GM19023 (cell line): Measurements from ENCODE around the gene NCOR2.

Experiments
- ATAC-seq: cut with Tn5 transposase; IDR thresholded peaks from one replicate; pipeline ENCODE4 v1.9.1; 2021; ENCODE audit warnings: mild to moderate bottlenecking, moderate library complexity; ENCODE audit not compliant: unreplicated experiment

Gene NCOR2

DNA sequence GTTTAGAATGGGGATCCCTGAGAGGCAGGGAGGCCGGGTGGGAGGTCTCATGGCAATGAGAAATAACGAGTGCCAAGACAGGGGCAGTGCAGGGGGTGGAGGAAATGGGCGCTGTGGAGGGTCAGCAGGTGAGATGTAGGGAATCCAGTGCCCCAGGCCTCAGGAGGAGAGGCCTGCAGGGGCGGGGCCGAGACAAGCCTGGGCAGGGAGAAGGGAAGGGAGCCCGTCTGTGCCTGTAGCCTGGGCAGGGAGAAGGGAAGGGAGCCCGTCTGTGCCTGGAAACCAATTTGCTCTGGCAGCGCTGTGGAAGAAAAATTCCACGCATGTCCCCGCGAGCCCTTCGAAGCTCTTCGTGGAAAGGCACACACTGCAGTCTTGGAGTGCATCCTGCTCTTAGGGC is 10.6 kb upstream of the NCOR2 start:
- ATAC-seq = no peak

DNA sequence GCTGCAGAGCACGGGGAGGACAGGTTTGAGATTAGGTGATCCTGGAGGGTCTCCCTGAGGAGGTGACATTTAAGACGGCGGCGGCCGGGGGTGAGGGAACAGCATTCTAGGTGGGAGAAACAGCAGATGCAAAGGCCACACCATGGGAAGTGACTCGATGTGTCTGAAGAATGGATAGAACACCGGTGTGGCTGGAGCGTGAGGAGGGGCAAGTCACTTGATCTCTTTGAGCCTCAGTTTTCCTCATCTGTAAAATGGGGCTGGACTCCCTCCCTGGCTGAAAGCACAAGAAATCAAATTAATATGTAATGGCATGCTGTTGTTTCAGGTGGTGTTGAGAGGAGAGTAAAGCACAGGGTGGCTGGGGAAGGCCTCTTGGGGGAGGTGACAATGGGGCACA is 10.0 kb upstream of the NCOR2 start:
- no peak for ATAC-seq

DNA sequence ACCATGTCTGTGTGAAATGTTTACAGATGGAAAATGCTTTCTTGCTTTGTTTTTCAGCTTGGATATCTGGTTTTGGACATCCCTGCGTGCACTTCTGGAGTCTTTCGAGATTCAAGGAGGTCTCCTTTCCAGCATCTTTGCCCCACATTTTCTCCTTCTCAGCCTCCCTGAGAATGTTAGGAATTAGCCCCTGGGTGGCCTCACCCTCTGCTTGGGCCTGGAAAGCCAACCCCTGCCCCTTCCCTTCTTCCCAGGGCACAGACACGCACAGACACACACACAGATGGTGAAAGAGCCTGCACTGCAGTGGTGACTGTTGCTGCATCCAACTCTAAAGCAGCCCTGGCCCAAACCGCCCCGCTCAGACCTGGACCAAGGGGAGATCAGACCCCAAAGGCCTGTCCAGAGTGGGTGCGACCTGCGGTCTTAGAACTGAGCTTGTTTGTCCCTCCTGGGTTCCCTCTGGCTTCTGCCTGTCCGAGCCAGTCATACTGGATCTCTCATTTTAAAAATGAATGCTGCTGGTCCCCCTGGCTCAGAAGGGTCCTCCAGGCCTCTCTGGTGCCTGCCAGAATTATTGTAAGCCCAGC is 8.7 kb upstream of the NCOR2 start:
- ATAC-seq = no peak

DNA sequence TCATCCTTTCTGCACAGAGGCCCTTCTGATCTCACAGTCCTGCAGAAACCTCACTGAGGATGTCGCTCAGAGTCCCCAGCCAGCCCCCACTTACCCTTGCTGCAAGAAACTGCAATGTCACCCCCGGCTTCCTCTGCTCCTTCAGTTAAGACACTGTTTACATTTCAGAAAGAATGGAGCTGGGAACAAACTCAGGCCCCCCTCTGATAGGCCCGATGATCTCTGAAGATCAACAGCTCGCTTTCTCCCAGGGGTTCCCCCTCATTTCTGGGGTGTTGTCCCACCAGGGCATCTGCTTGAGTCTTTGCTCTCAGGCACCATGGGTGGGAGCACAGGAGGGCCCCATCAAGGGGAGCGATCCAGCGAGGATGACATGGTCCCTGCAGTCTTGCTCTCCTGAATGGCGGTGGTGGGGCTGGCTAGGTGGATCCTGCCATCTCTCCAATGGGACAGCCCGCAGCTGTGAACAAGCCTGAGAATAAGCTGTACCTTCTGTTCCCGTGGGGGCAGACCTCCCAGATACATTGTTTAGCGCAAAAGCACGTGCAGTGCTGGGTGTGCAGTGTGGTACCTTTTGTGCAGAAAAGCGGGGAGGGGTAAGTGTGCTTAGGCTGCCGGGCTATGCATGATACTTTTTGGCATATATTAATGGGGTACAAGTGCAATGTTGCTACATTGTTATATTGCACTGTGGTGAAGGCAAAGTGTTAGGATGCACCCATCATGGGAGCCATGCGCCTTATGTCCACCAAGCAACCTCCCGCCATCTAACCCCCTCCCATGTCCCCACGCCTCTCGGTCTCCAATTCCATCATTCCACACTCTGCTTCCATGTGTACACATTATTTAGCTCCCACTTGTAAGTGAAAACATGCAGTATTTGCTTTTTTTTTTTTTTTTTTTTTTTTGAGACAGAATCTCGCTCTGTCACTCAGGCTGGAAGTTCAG is 6.7 kb upstream of the NCOR2 start:
- no peak for ATAC-seq

DNA sequence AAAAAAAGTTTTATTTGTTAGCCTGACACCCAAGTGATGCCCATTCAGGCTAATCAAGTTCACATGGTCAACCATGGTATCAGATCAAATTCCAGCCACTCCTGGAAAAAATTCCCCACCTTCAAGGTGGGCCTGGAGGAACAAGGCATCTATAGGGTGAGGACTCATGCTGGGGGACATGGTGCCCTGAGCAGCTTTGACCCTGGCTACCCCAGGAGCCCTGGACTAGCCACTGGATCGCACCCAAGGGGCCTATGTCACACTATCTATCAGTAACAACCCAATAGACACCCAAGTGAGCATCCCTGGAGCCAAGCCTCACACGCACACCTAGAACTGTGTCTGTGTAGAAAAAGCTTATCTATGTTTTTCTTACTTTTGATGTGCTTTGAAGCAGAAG is 4.1 kb upstream of the NCOR2 start:
- no peak for ATAC-seq

DNA sequence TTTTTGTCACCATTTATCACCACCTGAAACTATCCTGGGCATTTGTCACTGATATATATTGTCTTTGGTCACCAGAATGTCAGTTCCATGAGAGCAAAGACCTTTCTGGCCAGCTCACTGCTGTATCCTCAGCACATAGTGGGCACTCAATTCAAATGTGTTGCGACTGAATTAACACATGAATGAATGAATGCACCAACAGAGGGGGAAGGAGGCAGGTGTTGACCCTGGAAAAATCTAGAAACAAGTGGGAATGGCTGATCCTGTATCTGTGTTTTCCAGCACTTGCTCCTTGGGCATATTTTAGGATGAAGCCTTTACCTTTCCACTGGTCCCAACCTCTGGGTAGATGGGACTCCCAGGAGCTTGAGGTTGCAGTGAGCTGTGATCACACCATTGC is 3.4 kb upstream of the NCOR2 start:
- ATAC-seq = no peak

DNA sequence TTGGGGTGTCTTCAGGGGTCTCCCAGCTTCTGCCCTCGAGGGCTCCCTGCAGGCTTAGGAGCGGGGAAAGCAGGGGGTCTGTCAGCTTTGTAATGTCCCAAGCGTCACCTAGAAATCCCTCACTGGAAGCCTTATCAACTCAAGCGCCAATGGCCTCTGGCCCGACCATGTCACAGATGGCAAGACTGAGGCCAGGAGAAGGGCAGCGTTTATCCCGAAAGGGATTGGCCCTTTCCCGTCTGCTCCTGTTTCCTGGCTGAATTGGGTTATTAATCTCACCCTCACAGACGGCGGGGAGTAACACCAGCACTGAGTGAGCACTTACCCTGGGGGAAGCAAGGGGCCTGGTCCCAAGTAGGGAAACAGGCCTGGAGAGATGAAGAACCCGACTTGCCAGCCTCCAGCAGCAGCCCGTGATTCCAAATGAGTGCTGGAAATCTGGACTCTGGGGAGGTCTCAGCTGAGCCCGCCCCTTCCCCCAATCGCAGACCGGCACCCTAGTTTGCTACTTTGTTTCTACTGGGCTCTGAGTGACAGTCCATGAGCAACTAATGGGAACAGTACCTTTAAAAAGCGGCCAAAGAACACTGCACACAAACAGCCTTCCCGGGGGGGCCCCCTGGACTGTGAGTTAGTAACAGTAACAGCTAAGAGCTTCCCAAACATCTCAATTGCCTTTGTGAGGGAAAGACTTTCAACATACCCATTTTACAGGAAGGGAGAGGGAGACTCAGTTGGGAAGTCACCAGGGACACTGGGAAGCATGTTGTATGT is 2.1 kb upstream of the NCOR2 start:
- no peak for ATAC-seq

DNA sequence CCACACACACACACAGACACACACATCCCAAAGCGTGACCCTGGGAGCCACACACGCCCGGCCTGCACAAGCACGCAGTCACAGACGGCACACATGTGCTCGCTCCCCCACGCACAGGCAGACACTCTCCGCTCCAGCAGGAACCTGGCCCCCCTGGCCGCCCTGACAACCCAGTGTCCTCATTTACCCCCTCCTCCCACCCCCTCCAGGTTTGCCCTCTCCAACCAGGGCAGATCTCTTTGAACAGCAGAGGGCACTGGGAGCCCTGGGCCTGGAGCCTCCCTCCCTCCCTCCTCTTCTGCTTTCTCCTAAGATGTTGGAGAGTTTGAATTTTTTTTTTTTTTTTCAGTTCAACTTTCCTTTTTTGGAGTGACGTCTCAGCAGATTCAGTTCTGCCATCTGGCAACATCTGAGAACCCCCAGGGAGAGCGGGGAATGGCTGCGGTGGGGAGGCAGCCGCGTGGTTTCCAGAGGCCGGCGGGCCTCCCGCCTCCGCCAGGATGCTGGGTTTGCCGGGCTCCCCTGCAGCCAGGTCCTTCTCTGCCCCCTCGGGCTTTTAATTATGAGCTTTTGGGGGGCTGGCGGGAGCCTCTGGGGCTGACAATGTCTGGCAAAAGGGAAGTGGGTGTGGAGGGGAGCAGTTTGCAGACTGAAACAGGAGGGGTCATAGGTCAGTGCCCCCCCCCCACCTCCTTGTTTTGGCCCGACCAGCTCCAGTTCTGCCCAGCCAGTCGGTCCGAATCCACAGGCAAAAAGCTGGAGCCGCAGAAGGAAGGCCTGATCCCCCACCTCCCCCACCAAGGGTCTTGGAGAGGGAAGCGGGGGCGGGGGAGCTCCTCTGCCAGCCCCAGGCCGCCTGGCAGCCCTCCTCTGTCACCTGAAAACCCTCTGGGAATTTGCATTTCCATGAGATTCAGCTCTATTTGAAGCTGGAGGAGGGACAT is 1.3 kb upstream of the NCOR2 start:
- ATAC-seq = no peak

DNA sequence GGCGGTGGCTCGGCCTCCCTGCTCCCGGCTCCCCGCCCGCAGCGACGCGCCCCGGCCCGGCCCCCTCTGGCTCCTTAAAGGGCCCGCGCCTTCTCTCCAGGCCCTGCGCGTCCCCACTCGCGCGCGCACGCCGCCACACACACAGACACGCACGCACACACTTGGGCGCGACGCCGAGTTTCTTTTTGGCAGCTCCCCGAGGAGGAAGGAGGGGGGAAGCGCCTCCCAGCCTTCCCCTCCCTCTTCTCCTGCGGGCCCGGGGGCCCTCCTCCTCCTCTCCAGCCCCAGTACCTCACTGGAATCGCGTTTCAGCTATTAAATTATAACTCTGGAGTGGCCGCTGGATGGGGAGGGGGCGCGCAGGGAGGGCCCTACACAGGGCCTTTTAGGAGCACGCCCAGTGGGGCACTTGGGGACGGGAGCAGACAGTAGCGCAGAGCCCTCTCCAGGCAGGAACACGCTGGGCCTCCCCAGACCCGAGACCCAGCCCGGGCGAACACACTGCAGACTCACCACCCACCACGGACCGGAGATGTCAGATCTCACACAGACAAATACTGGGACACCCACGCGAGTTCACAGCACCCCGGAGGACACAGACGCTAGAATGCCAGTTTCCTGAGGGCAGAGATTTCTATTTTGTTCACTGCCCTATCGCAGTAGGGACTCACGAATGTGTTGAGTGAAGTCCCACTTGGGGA is 411 bp upstream of the NCOR2 start:
- peak; percentile 49 for ATAC-seq

DNA sequence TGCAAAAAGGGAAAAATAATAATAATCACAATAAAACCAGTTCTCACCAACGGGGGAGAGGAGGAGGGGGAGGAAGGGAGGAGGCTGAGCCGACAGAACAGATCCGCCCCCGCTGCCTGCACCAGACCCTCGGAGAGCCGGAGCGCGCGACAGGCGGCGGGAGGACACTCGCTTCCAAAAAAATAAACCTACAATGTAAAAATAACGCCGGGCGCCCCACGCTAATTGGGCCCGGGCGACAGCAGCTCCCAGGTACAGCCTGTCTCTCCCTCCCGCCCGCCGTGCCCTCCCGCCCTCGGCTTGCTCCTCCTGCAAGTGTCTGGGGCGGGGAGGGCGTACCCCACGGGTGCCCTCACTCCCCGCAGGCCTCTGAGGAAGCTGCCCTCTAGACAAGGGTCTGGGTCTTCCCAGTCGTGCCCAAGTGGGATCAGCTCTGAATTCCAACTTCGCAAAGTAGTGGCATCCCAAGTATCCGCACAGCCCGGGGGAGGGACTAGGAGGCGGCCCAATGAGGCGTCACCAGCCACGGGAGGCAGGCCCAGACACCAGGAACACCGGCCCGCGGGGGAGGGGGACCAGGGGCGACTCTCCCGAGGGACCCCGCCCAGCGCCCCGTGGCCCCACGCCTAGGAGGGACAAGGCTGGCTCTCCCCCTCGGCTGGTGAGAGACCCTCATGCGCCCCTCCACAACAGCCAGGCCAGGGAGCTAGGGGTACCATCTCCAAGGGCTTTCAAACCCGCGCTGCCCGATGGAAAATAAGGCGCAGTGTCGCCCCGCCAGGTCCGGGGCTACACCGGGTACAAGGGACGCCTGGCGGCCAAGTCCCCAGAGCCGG is 1.0 kb downstream of the NCOR2 start:
- ATAC-seq = peak; percentile 40

DNA sequence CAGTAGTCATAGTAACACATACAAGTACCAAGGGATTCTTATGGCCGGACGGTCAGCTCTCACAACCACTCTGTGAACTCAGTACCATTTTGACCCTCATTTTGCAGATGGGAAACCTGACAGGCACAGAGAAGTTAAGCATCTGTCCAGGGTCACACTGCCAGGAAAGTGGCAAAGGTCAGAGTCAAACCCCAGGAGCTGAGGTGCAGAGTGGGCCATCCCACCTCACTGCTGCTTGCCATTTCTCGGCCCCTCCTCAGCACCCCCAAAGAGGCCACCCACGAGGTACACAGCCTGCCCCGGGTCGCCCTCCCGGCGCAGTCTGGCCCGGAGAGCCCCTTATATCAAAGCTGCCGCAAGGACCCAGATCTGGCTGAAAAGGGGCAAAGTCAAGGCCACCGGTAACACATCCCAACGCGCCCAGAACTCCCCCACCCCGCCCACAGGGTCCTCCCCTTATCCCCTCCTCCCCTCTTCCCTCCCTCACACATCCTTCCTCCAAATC is 1.7 kb downstream of the NCOR2 start:
- no peak for ATAC-seq

DNA sequence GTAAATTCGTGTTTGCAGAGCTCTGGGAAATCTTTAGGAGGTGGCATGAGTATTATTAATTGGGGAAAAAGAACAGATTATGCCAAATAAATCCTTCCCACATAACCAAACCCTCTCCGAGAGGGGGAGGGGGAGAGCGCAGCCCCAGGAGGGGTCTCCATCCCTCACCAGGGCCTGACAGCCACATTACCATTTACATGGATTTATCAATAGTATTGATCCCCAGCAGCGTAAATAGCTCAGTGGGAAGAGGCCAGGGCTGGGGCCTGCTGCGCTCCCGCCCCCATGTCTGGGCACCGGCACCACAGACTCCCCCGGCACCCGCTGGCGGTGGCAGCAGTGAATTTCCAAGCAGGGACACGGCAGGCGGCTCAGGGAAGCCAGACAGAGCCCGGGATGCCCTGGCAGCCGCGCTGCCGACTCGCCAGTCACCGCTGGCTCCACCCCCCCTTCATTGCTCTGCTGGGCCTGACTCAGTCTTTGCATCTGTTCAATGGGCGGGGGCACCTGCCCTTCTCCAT is 2.4 kb downstream of the NCOR2 start:
- ATAC-seq = no peak

DNA sequence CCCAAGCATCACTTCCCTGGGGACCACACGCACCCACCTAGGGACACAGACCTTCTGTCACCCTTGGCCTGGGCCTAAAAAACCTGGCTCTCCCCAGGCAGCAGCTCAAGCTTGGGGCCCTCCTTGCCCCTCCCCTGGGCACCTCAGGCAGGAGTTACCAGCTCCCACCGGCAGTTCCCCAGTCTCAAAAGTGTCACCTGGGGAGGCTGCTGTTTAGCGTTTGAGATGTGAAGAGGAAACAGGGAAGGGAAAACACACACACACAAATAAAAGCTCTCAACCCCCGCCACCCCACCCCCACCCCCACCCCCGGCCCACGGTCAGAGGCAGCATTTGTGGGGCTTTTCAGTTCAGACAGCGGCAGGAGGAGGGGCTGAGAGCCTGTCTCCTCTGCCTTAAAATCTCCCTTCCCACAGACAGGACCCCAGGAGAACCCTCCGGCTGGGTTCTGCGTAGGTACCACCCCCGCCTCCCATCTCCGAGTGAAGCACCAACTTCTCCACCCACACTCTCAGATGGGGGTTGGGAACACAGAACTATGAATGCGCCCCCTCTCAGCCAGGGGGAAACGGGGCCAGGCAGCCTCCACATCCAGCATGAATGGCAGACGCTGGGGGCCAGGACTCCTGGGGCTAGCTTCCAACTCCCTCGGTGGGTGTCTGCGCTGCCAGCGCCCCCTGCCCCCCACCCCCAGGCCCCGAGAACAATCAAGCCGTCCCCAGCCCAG is 3.0 kb downstream of the NCOR2 start:
- no peak for ATAC-seq

DNA sequence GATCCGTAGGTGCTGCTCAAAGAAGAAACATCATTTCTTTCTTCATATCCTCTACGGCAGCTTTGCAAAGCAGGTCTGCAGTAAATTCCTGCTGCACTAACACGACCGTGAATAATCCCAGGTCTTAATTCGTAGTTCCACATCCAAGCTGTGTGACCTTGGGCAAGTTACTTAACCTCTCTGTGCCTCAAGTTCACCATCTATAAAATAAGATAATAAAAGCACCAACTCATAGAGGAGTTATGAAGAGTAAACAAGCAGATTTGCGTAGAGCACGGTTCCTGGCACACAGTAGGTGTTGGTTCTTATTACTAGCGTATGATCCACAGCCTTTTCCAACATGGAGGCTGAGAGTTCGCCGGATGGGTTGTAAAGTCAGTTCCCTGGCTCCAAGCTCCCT is 3.6 kb downstream of the NCOR2 start:
- ATAC-seq = no peak

DNA sequence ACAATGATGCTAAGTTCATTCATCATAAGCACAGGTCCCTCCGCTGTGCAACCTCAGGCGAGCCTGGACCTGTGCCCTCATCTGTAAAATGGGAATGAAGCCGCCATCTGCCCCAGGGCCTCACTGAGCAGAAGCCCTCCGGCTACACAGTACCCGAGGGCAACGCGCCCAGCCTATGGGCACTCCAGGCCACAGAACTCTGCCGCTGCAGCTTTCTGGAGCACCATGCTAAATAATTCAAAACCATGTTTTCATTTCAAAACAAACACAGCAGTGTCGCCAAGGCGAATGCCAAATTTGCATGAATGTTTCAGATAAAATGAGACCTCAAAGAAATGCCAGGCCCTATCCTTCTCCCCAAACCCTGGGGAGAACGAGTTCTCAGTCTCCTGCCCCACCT is 4.0 kb downstream of the NCOR2 start:
- ATAC-seq = no peak

DNA sequence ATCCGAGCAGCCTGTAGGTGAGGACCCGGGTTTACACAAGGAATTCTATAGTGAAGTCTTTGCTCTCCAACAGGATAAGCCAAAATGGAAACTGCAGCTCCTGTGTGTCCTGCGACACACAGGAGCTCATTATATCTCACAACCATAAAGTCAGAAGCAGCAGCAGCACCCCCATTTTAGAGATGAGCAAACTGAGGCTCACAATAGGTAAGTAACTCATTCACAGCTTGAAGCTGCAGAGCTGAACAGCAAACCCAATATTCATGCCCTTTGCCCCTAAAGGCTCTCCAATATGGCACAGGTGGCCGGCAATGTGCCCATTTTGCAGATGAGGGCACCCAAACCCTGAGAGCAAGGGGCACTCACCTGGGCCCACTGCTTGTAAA is 4.6 kb downstream of the NCOR2 start:
- no peak for ATAC-seq

DNA sequence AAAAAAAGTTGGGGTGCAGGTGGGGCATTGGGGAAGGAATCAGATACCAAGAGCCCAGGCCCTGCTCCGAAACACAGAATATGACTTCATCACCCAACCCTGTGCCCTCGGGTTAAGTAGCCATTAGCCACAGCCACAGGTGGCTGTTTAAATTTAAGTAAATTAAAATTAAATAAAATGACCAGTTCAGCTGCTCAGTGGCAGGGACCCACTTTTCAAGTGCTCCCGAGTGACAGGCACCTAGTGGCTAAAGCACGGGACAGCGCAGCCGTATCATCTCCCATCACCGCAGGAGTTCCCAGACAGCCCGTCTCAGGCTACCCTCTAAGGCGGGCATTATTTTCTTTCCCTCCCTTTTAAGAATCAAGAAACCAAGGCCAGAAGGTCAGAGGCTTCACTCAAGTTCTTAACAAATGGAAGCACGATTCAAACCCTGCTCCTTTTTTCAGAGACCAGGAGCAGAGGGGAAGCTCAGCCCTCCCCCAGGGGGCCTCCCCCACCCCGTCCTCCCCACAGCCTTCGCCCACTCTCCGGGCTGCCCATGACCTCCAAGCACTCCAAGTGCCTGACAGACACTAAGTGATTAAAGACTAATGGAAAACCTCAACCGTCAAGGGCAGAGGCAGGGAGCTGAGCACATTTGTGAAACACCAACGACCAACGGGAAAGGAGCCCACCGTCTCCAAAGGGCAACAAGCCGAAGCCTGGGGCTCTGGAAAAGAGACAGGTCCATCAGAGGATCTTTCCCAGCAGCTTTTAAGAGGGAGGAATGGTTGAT is 5.2 kb downstream of the NCOR2 start:
- ATAC-seq = no peak
